ENCODE results near the gene CHST12.
"Not testable (repeated sequence)": the region's sequence is repeated elsewhere in the genome, so short reads cannot be mapped to it uniquely, and the experiment has no call there.

CHST12 gene

DNA sequence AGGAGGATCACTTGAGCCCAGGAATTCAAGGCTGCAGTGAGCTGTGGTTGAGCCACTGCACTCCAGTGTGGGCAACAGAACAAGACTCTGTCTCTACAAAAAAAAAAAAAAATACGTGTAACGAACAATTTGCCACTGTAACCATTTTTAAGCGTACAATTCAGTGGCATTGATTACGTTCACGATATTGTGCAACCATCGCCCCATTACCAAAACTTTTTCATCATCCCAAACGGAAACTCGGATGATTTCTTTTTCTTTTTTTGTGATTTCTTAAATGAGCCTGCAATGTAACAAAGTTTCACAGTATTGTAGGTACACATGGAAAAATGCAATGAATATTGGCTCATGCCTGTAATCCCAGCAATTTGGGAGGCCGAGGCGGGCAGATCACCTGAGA lies 63.3 kb downstream of the CHST12 start:
- DNase-seq = no peak

- DNase-seq = no peak
Measured at GRCh38 chr7:2468227-2468626, 64.8 kb downstream of the CHST12 start.

GRCh38 chr7:2469460-2470203 lies 66.2 kb downstream of the CHST12 start:
- DNase-seq = not testable (repeated sequence)

DNA sequence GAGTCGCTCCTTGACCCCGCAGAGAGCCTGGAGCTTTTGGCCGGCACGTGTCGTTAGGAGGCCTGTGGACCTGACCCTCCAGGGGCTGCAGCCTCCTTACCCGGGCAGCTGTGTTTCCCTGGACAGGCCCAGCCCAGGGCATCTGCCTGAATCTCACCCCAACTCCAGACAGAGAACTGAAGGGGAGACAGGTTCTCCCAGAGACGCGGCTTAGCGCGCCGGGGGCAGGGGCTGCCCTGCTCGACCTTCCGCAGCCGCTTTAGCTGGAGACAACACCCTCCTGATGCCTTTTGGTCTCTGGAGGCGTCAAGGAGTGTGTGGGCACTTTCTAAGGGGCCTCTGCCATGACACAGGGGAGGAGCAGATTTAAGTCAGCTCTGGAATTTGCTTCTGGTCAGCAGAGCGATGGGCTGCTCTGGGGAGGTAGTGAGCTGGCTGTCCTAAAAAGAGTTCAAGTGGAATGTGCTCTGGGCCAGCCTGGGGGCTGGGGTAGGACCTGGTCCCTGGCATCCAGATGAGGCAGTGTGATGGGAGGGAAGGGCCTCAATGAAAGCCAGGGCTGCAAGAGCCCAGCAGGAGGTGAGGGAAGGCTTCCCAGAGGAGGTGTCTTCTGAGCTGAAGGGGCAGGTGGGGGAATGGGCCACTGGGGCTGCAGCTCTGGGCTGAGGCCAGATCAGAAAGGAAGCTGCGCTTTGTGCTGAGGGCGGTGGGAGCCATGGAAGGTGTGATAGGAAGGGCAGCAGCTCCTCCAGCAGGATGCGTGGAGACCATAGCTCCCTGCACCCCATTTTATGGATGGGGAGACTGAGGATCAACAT lies 67.0 kb downstream of the CHST12 start:
- no peak for DNase-seq

DNA sequence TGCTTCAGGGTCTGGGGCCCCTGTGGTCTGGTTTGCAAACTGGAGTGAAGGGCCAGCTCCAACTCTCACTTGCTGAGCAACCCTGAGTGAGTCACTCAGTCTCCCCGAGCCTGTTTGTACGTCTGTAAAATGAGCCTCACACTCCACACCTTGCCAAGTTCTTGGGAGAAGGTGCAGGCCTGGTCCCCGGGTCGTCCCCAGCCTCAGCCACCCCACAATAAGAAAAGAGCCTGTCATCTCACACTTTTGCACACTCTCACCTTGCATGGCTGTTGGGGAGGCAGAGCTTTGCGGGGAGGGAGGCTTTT lies 67.6 kb downstream of the CHST12 start:
- DNase-seq = no peak

DNA sequence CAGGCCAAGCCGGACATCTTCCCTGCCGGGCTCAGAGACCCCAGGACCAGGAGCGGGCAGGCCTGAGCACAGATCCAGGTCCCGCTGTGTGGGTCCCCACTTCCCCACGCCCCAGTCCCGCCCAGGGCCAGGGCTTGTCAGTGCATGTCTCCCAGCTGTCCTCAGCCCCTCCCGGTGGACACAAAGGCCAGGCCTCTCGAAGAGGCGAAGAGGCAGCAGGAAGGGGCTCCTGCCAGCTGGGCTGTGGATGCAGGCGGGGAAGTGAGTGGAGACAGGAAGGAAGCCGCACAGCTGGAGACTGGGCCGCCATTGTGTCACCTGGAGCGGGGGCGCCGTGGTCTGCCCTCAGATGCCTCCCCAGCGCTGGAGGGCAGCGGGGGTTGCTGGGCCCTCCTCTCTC lies 68.0 kb downstream of the CHST12 start:
- no peak for DNase-seq

DNA sequence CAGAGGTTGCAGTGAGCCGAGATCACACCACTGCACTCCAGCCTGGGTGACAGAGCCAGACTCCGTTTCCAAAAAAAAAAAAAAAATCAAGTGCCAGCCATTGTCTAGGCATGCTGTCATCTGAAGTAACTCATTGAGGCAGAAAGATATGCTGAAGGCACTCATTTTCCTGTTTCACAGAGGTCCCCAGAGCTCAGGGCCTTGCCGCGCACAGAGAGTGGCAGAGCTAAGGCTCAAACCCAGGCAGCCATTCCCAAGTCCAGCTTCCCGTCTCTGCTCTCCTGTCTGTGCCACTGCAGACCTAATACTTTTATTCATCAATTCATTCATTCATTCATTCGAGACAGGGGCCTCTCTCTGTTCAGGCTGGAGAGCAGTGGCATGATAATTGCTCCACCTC lies 69.3 kb downstream of the CHST12 start:
- no peak for DNase-seq

GRCh38 chr7:2473496-2474180 lies 70.2 kb downstream of the CHST12 start:
- DNase-seq = no peak

DNA sequence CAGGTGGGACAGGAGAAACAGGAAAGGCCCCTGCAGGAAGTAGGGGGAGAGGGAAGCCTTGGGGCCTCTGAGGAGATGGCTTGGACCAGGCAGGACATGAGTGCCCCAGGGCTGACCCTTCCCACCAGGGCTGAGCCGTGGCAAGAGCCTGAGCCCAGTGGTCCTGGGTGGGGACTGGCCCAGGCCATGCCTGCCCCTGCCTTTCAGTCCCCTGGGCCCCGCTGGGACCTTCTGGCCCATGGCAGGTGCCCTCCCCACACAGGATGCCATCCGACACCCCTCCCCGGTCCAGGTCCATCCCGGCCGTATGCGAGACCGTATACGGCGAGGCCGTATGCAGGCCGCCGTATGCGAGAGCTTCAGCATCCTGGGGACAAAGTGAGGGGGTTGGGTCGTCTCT lies 70.8 kb downstream of the CHST12 start:
- no peak for DNase-seq

DNA sequence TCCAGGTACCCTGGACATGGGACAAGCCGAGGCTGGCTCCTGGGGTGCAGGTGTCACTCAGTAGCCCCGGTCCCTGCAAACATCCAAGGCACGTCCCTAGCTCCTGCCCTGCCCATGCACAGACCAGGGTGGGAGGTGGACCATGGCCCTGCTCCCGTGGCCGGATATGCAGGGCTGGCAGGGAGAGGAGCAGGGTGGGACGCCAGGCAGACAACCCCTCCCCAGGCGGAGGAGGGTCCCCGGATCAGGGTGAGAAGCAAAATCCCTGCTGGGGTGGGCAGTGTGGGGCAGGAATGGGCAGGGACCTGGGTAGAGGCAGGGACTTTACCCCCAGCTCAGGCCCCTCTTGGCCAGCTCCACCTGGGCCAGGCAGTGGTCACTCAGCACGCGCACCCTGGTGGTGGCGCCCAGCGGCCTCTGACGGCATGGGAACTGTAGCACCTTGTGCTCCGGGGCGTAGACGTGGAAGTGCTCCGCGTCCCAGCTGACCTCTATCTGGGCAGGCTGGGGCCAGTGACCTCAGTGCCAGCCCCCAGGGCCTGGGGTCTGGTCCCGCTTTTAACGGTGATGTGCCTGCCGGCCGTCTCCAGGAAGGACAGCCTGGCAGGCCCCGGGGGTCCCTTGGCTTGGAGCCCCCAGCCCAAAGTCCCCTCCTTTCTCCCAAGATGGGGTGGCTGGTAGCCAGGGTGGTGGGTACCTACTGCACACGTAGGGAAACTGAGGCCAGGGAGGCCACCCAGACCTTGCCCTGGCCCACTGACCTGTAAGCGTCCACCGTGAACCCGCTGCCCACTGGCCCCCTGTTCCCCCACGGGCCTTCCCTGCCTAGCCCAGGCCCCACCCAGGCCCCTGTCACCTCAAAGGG lies 71.6 kb downstream of the CHST12 start:
- DNase-seq = no peak

DNA sequence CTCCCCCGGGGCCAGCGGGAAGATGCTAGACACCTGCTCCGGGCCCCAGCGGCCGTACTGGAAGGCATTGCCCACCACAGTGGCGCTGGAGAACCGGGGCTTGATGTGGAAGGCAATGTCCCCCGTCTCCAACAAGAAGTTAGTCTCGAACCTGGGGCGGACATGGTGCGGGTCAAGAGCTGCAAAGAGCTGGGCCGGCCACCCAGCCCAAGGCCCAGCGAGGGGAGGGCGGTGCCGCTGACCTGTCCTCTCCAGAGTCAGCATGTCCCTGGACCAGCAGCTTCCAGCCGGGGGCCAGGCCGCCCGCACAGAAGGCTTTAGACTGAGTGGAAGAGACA lies 72.2 kb downstream of the CHST12 start:
- no peak for DNase-seq

- DNase-seq = no peak
Measured at GRCh38 chr7:2476298-2476697, 72.9 kb downstream of the CHST12 start, which contains the start of gene GRIFIN. Gene GRIFIN (minus strand): TSS chr7:2476398. CDS start chr7:2476383, 15 bp downstream.

DNA sequence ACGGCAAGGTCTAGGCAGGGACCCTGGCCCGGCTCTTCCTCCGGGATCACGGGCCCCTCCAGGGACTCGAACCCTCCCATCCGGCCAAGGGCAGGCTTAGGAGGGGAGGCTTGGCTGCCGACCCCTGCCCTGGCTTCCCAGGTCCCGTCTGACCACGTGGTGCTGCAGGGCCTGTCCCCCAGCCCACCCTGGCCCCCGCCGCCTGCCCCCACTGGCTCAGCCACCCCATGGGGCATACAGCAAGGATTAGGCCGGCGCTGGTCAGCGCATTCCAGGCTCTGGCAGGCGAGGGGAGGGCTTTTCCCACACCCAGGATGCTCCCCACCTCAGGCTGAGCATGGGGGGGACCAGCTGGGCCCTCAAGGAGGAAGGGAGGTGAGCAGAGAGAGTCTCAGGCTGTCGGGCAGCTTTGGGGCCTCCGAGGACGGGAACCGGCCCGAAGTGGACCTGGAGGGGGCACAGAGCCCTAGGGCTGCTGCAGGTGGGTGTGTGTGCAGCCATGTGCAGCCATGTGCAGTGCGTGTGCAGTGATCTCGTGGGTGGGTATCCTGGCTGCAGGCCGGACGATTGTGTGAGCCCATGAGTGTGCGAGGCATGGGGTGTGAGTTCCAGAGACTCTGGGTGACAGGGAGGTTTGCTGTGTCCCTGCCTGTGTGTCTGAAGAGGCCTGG lies 73.5 kb downstream of the CHST12 start:
- DNase-seq = no peak

- peak; percentile 21 for DNase-seq
Measured at GRCh38 chr7:2477447-2478398, 74.3 kb downstream of the CHST12 start.

GRCh38 chr7:2478399-2478785 lies 75.0 kb downstream of the CHST12 start:
- no peak for DNase-seq

DNA sequence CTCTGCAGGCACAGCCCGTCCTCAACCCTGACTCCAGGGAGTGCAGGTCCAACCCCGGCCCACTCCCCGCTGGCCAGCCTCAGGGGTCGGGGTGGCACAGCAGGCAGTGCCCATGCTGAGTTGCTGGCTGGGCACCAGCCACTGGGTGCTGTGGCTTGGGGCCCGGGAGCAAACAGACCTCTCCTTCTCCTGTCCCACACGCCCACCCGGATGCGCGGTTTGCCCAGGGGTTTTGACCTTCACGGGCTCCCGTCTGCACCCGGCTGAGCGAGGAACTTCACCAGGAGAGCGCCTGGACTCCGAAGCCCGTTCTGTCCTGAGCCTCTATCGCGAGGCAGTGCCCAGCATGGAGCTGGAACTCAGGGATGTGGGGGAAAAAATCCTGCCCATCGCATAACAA lies 75.4 kb downstream of the CHST12 start:
- no peak for DNase-seq

- no peak for DNase-seq
Measured at GRCh38 chr7:2479276-2480069, 76.1 kb downstream of the CHST12 start.

DNA sequence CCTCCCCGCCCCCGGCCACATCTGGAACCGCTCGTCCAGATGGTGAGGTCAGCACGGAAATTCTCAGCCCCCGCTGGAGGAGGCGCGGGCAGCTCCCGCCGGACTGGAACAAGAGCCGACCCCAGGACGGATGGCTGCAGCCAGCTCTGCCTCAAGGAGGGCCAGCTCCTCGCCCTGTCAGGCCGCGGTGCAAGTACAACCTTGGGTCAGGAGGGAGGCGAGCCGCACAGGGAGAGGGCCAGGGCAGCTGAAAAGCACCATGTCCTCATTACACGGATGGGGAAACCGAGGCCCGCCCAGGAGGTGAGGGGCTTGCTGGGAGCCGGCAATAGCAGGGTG lies 76.6 kb downstream of the CHST12 start:
- no peak for DNase-seq

DNA sequence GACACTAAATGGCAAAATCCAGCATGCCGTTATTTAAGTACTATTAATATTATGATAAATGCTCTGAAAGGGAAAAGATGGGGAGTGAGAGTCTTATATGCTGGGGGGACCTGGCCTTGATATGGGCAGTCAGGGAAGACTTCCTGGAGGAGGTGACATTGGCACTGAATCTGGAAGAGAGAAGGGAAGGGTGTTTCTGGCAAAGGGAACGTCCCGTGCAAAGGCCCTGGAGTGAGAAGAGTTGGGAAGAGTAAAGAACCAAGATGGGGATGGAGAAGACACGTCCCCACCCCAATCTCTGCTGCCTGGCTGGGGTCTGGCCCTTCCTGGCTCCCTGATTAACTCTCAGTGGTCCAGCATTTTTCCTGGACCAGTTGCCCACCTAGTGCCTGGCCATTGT lies 77.8 kb downstream of the CHST12 start:
- DNase-seq = no peak

DNA sequence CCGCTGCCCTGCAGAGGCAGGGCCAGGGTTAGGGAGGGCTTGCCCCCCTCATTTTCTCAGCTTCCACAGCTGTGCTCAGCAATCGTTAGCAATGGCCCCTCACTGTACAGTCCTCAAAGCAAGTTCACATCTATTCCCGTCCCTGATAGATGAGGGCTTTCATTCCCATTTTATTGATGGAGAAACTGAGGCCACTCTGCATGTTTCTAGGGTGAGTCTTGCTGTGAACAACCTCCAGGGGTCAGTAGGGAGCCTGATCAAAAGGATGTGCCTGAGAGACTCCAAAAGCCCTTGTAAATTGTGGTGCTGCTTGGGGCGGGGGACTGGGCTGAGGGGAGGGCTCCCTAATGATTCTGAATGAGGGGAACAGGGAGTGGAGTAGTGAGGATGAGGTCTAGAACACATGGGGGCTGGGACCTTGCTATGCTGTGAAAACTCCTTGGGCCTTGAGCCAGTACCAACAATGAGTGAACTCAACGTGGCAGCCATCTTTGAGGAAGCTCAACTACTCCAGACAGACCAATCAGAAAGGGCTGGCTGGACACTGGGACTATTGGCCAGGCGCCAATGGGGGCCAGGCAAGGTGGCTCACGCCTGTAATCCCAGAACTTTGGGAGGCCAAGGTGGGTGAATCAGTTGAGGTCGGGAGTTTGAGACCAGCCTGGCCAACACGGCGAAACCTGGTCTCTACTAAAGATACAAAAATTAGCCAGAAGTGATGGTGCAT lies 79.5 kb downstream of the CHST12 start:
- no peak for DNase-seq

Measured in NCI-H1436 (cell line).